ENCODE results near the gene PACRG. TPM values are rescaled to one million over a fixed set of nuclear protein-coding genes. Genes with fewer than 3 reads are reported as not detected.

PACRG gene
- total and polyA plus RNA-seq, 2 donors from 2014 or later = 7.4 to 20.0 TPM

DNA sequence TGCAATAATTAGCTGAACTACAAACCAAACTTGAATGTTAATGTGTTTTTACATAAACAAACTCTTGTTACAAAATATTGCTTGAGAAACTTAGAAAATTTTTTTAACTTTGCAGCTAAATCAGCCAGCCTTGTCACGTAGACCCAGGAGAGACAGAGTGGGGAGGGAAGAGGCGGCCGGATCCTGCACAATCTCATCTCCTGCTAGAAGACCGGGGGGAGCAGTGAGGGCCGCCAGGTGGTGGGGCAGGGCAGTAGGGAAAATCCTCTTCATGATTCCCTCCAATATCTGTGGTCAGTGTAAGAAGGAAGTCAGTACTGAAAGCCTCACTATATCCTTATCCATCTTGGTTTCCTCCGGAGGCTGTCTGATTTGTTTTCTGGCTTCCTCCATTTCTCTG lies 193.3 kb downstream of the PACRG start:
- Histone ChIP-seq H3K9ac (ENCODE audit: low read length in 3 of 3) (no peak overlapping the region), H3K27me3 (ENCODE audit: control insufficient read depth, insufficient read depth, low read length) (no peaks in the 10 kb centered on the region), H3K9me3 (ENCODE audit: control insufficient read depth in 2 of 3, insufficient read depth in 1 of 3, low read length in 3 of 3) (peaks cover 0 to 4% (median 4%) of the 10 kb centered on the region in 3 donors), H3K4me3 (ENCODE audit: low read length in 3 of 3) (no peak overlapping the region), H3K27ac (ENCODE audit: low read depth in 2 of 2, low read length in 2 of 2) (no peak overlapping the region), H3K36me3 (ENCODE audit: control insufficient read depth in 2 of 3, insufficient read depth in 3 of 3, low read length in 3 of 3) (no peaks in the 10 kb centered on the region), H3K4me1 (ENCODE audit: control insufficient read depth in 2 of 3, insufficient read depth in 2 of 3, low read depth in 1 of 3, low read length in 3 of 3) (no peaks in the 10 kb centered on the region)
- intact Hi-C loops (cut with DNase I) = no loop called here
- DNase-seq (no peak), FAIRE-seq (no peak)
- TF ChIP-seq, protein P1, sequence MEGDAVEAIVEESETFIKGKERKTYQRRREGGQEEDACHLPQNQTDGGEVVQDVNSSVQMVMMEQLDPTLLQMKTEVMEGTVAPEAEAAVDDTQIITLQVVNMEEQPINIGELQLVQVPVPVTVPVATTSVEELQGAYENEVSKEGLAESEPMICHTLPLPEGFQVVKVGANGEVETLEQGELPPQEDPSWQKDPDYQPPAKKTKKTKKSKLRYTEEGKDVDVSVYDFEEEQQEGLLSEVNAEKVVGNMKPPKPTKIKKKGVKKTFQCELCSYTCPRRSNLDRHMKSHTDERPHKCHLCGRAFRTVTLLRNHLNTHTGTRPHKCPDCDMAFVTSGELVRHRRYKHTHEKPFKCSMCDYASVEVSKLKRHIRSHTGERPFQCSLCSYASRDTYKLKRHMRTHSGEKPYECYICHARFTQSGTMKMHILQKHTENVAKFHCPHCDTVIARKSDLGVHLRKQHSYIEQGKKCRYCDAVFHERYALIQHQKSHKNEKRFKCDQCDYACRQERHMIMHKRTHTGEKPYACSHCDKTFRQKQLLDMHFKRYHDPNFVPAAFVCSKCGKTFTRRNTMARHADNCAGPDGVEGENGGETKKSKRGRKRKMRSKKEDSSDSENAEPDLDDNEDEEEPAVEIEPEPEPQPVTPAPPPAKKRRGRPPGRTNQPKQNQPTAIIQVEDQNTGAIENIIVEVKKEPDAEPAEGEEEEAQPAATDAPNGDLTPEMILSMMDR (IDR thresholded peaks at IDR 0.05; ENCODE audit: borderline replicate concordance, extremely low read depth, insufficient read depth) = no peak

DNA sequence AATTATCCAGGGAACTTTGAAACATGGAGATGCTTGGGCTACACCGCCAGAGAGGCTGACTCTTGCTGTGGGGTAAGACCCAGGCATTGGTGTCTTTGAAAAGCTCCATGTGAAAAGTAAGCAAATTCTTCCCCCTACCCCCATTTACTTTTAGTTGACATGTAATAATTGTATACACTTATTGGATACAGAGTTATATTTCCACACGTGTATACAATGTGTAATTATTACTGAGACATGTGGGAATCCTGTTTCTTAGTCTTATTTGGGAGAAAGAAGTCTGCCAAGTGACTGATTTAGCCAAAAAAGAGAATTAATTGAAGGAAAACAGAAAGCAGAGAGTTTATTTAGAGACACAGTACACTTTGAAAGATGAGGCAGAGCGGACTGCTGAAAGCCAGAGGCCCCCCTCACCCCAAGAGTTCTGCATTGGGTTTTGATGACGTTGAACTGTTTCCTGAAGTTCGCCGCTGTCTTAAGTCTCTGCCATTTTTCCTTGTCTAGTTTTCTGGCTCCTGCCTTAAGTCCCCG lies 193.8 kb downstream of the PACRG start:
- Histone ChIP-seq H3K27me3 (ENCODE audit: control insufficient read depth, insufficient read depth, low read length) (no peaks in the 10 kb centered on the region), H3K9me3 (ENCODE audit: control insufficient read depth in 2 of 3, insufficient read depth in 1 of 3, low read length in 3 of 3) (peaks cover 0 to 4% (median 4%) of the 10 kb centered on the region in 3 donors), H3K4me3 (ENCODE audit: low read length in 3 of 3) (no peak overlapping the region), H3K9ac (ENCODE audit: low read length in 3 of 3) (no peak overlapping the region), H3K36me3 (ENCODE audit: control insufficient read depth in 2 of 3, insufficient read depth in 3 of 3, low read length in 3 of 3) (no peaks in the 10 kb centered on the region), H3K27ac (ENCODE audit: low read depth in 2 of 2, low read length in 2 of 2) (no peak overlapping the region), H3K4me1 (ENCODE audit: control insufficient read depth in 2 of 3, insufficient read depth in 2 of 3, low read depth in 1 of 3, low read length in 3 of 3) (no peaks in the 10 kb centered on the region)
- intact Hi-C loops (cut with DNase I) = no loop called here
- TF ChIP-seq, protein P1 (IDR thresholded peaks at IDR 0.05; ENCODE audit: borderline replicate concordance, extremely low read depth, insufficient read depth) = no peak
- DNase-seq = no peak
- no peak for FAIRE-seq

DNA sequence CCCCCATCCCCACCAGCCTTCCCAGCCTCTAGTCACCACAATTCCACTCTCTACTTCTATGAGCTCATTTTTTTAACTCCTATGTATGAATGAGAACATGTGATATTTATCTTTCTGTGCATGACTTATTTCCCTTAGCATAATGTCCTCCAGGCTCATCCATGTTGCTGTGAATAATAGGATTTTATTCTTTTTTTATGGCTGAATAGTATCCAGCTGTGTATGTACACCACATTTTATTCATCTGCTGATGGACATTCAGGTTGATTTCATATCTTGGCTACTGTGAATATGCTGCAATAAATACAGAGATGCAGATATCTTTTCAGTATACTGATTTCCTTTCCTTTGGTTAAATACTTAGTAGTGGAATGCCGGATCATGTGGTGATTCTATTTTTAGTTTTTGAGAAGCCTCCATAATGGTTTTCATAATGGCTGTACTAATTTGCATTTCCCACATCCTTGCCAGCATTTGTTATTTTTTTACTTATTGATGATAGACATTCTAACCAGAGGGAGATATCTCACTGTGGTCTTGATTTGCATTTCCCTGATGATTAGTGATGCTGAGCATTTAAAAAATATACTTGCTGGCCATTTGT lies 194.9 kb downstream of the PACRG start:
- TF ChIP-seq, protein P1 (IDR thresholded peaks at IDR 0.05; ENCODE audit: borderline replicate concordance, extremely low read depth, insufficient read depth) = no peak
- DNase-seq (no peak), FAIRE-seq (no peak)

More for the DNA sequence above, 194.9 kb downstream of the PACRG start:
- peaks cover 0 to 4% (median 4%) of the 10 kb centered on the region in 3 donors for H3K9me3 ChIP-seq (ENCODE audit: control insufficient read depth in 2 of 3, insufficient read depth in 1 of 3, low read length in 3 of 3)
- no peaks in the 10 kb centered on the region for H3K36me3 ChIP-seq (ENCODE audit: control insufficient read depth in 2 of 3, insufficient read depth in 3 of 3, low read length in 3 of 3)
- no peaks in the 10 kb centered on the region for H3K4me1 ChIP-seq (ENCODE audit: control insufficient read depth in 2 of 3, insufficient read depth in 2 of 3, low read depth in 1 of 3, low read length in 3 of 3)
- H3K9ac ChIP-seq (ENCODE audit: low read length in 3 of 3) = no peak overlapping the region
- intact Hi-C loops (cut with DNase I) = no loop called here
- H3K27ac ChIP-seq (ENCODE audit: low read depth in 2 of 2, low read length in 2 of 2) = no peak overlapping the region
- H3K4me3 ChIP-seq (ENCODE audit: low read length in 3 of 3) = no peak overlapping the region
- no peaks in the 10 kb centered on the region for H3K27me3 ChIP-seq (ENCODE audit: control insufficient read depth, insufficient read depth, low read length)

All from kidney (tissue), 14 donors.